ENCODE measurements around the gene DCC. TPM values are rescaled to one million over a fixed set of nuclear protein-coding genes. Genes with fewer than 3 reads are reported as not detected.
A peak's percentile ranks its signal among the peaks of the same experiment; 100 is the strongest.

The DCC gene
- total and polyA plus RNA-seq, 2 experiments from 2014 or later, result 0.53 to 0.73 TPM

DNA sequence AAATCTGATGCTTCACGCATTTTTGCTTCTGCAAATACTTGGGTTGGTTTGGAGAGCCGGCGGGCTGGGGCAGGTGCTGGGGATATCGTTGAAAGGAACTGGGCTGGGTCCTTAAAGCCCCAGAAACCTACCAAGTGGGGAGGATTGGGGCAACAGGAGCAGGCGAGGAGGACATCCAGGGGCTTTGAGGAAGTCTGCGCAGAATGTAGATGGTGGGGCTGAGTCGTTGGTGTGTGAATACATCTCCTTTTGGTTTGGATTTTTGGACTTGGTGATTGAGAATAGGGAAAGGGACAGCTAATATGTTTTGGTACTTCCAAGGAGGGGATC is 1.1 kb downstream of the DCC start (continued):
- TF ChIP-seq, protein P1, sequence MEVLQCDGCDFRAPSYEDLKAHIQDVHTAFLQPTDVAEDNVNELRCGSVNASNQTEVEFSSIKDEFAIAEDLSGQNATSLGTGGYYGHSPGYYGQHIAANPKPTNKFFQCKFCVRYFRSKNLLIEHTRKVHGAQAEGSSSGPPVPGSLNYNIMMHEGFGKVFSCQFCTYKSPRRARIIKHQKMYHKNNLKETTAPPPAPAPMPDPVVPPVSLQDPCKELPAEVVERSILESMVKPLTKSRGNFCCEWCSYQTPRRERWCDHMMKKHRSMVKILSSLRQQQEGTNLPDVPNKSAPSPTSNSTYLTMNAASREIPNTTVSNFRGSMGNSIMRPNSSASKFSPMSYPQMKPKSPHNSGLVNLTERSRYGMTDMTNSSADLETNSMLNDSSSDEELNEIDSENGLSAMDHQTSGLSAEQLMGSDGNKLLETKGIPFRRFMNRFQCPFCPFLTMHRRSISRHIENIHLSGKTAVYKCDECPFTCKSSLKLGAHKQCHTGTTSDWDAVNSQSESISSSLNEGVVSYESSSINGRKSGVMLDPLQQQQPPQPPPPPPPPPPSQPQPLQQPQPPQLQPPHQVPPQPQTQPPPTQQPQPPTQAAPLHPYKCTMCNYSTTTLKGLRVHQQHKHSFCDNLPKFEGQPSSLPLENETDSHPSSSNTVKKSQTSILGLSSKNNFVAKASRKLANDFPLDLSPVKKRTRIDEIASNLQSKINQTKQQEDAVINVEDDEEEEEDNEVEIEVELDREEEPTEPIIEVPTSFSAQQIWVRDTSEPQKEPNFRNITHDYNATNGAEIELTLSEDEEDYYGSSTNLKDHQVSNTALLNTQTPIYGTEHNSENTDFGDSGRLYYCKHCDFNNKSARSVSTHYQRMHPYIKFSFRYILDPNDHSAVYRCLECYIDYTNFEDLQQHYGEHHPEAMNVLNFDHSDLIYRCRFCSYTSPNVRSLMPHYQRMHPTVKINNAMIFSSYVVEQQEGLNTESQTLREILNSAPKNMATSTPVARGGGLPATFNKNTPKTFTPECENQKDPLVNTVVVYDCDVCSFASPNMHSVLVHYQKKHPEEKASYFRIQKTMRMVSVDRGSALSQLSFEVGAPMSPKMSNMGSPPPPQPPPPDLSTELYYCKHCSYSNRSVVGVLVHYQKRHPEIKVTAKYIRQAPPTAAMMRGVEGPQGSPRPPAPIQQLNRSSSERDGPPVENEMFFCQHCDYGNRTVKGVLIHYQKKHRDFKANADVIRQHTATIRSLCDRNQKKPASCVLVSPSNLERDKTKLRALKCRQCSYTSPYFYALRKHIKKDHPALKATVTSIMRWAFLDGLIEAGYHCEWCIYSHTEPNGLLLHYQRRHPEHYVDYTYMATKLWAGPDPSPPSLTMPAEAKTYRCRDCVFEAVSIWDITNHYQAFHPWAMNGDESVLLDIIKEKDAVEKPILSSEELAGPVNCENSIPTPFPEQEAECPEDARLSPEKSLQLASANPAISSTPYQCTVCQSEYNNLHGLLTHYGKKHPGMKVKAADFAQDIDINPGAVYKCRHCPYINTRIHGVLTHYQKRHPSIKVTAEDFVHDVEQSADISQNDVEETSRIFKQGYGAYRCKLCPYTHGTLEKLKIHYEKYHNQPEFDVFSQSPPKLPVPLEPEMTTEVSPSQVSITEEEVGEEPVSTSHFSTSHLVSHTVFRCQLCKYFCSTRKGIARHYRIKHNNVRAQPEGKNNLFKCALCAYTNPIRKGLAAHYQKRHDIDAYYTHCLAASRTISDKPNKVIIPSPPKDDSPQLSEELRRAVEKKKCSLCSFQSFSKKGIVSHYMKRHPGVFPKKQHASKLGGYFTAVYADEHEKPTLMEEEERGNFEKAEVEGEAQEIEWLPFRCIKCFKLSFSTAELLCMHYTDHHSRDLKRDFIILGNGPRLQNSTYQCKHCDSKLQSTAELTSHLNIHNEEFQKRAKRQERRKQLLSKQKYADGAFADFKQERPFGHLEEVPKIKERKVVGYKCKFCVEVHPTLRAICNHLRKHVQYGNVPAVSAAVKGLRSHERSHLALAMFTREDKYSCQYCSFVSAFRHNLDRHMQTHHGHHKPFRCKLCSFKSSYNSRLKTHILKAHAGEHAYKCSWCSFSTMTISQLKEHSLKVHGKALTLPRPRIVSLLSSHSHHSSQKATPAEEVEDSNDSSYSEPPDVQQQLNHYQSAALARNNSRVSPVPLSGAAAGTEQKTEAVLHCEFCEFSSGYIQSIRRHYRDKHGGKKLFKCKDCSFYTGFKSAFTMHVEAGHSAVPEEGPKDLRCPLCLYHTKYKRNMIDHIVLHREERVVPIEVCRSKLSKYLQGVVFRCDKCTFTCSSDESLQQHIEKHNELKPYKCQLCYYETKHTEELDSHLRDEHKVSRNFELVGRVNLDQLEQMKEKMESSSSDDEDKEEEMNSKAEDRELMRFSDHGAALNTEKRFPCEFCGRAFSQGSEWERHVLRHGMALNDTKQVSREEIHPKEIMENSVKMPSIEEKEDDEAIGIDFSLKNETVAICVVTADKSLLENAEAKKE (CRISPR knock-in tag; IDR thresholded peaks at IDR 0.05), result no peak
- TF ChIP-seq JUNB (IDR thresholded peaks at IDR 0.05; ENCODE audit: unreplicated experiment) (no peak), ZNF331 (CRISPR knock-in tag; IDR thresholded peaks at IDR 0.05; ENCODE audit: low read depth) (no peak)

DNA sequence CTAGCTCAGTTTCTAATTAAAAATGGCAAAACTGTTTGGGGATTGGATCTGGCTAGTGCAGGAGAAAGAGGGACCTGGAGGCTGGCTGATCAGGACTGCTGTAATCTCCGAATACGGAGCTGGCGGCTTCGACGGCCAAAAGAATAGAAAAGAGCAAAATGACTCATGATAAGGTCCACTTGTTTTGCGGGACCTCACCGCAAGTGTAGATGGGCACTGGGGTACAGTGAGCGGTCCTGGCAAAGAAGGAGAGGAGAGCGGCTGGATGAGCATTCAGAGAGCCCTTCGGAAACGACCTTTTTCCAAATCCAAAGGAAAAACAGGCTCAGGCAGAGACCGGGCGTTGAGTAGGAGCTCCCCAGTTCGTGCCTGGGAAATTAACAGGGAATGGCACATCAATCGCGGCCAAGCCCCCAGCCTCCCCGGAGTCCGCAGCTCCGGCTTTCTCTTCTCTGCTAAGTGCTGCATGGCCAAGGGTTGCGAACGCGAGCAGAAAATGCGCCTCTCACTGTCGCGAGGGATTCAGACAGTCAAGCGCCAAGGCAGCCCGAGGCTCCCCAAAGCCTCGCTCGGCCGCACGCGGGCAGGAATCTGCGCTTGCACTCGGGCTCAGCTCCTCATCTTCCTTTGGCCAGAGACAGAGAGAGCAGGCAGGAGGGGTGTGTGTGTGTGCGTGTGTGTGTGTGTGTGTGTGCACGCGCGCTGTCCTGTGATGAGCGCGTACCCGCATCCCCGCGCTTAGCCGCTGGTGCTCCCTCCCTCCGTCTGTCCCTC is 1.8 kb downstream of the DCC start:
- Histone ChIP-seq H3K4me1 (ENCODE audit: insufficient read depth) (peaks cover 37% of the 10 kb centered on the region), H3K4me2 (peak overlapping the region; percentile 100), H4K20me1 (replicated peaks; ENCODE audit: insufficient read depth) (no peaks in the 10 kb centered on the region), H3F3A (replicated peaks; ENCODE audit: low read depth) (0 out of 2 replicates have a peak, but pooled peaks cover 3% of the 10 kb centered on the region), H2AFZ (peak overlapping the region; percentile 100), H3K27ac (ENCODE audit: low read depth) (no peak overlapping the region), H3K79me2 (replicated peaks; ENCODE audit: insufficient read depth) (no peaks in the 10 kb centered on the region), H3K9me2 (ENCODE audit: insufficient read depth) (0 out of 2 replicates have a peak, but pooled peaks cover 5% of the 10 kb centered on the region), H3K4me3 (peak overlapping the region; percentile 88), H3K36me3 (ENCODE audit: insufficient read depth) (no peaks in the 10 kb centered on the region), H3K27me3 (ENCODE audit: insufficient read depth) (peaks cover 50% of the 10 kb centered on the region)
- H3K36me3 Mint-ChIP-seq (ENCODE audit: low read depth), result no peaks in the 10 kb centered on the region
- TF ChIP-seq EZH2phosphoT487 (IDR thresholded peaks at IDR 0.05; ENCODE audit: unreplicated experiment) (no peak), ZNF331 (CRISPR knock-in tag; IDR thresholded peaks at IDR 0.05; ENCODE audit: low read depth) (no peak), STAT1 (IDR thresholded peaks at IDR 0.05; ENCODE audit: unreplicated experiment) (no peak), EZH2 (IDR thresholded peaks at IDR 0.05; ENCODE audit: low read depth, unreplicated experiment) (peak; percentile 69), ZNF114 (CRISPR knock-in tag; IDR thresholded peaks at IDR 0.05) (no peak)
- TF ChIP-seq, protein P1 (CRISPR knock-in tag; IDR thresholded peaks at IDR 0.05), result no peak
- no peaks in the 10 kb centered on the region; the same call in 1 of the 3 replicates for H3K9me3 Mint-ChIP-seq
- H3K27ac Mint-ChIP-seq, result no peak overlapping the region
- peaks cover 3% of the 10 kb centered on the region for H3K27me3 Mint-ChIP-seq (ENCODE audit: insufficient read depth, low read depth, poor library complexity)
- ATAC-seq (peak; percentile 62), DNase-seq (ENCODE audit: low spot score) (peak; percentile 66)
- peaks cover 24% of the 10 kb centered on the region; the same call in 2 of the 3 replicates for H3K4me1 Mint-ChIP-seq
- no peak overlapping the region; the same call in 2 of the 3 replicates for H3K4me3 Mint-ChIP-seq

Measured in GM23338 (cell line).